GM10847 (cell line): ENCODE results near the gene FOXQ1.

Experiments used
- POLR2A ChIP-seq: IDR thresholded peaks from 2 replicates; pipeline ENCODE4 v1.6.1; 2011; ENCODE audit not compliant: insufficient read length; ENCODE audit errors: extremely low read depth

Gene FOXQ1

GRCh38 chr6:1311400-1312202 lies at the start of gene FOXQ1:
Gene FOXQ1 (plus strand): TSS chr6:1312098. CDS start chr6:1312705, 607 bp downstream.
- TF ChIP-seq POLR2A: no peak

- TF ChIP-seq POLR2A: no peak
These were observed 49.2 kb upstream of the FOXQ1 start for GRCh38 chr6:1262704-1263038.

GRCh38 chr6:1263039-1263849 lies 48.7 kb upstream of the FOXQ1 start:
- TF ChIP-seq POLR2A: no peak

- TF ChIP-seq POLR2A: no peak
These were observed 48.0 kb upstream of the FOXQ1 start for GRCh38 chr6:1263850-1264377.

GRCh38 chr6:1264619-1265445 lies 47.1 kb upstream of the FOXQ1 start:
- no peak for TF ChIP-seq POLR2A

- TF ChIP-seq POLR2A: no peak
These were observed 45.2 kb upstream of the FOXQ1 start for GRCh38 chr6:1266686-1267056.

- TF ChIP-seq POLR2A: no peak
These were observed 44.7 kb upstream of the FOXQ1 start for GRCh38 chr6:1267057-1267732.

- TF ChIP-seq POLR2A: no peak
These were observed 43.8 kb upstream of the FOXQ1 start for GRCh38 chr6:1267790-1268762.

GRCh38 chr6:1271071-1271763 lies 40.7 kb upstream of the FOXQ1 start:
- no peak for TF ChIP-seq POLR2A

- TF ChIP-seq POLR2A: no peak
These were observed 33.7 kb upstream of the FOXQ1 start for GRCh38 chr6:1278061-1278720.

GRCh38 chr6:1279065-1279464 lies 32.8 kb upstream of the FOXQ1 start:
- no peak for TF ChIP-seq POLR2A

GRCh38 chr6:1280666-1281300 lies 31.1 kb upstream of the FOXQ1 start:
- TF ChIP-seq POLR2A: no peak
